Brain microvascular endothelial cell (primary cell): ENCODE measurements around the gene CXCL10.
A peak's percentile ranks its signal among the peaks of the same experiment; 100 is the strongest.

Source experiments
- DNase-seq: peaks from one replicate; pipeline ENCODE4 v3.0.0-alpha.2; 2020
- H3K27ac ChIP-seq: fragments of 250-450 bp; sonication (Bioruptor Pico); 2 replicates; pipeline ENCODE4 v1.5.1; 2020; ENCODE audit warnings: mild to moderate bottlenecking, moderate library complexity
- H3K27me3 ChIP-seq: fragments of 250-450 bp; sonication (Bioruptor Pico); replicated peaks from 2 replicates; pipeline ENCODE4 v1.5.1; 2020; ENCODE audit warnings: mild to moderate bottlenecking
- H3K36me3 ChIP-seq: fragments of 250-450 bp; sonication (Bioruptor Pico); replicated peaks from 2 replicates; pipeline ENCODE4 v1.5.1; 2020; ENCODE audit warnings: mild to moderate bottlenecking
- H3K4me3 ChIP-seq: 2 replicates; pipeline ENCODE4 v1.5.1; 2011; ENCODE audit warnings: low read depth, mild to moderate bottlenecking, control low read depth, low read length, moderate library complexity
- CTCF ChIP-seq: IDR thresholded peaks from 2 replicates; pipeline ENCODE4 v1.5.1; 2011; ENCODE audit warnings: low read depth, mild to moderate bottlenecking, moderate library complexity, low read length, control low read depth, inconsistent platforms; ENCODE audit errors: missing control alignments
- in situ Hi-C: cut with HindIII; loops from 2 replicates; pipeline ENCODE4 v1.10.0; 2017; ENCODE audit warnings: low sequenced_read_pairs, low pct_ligation_motif_present

CXCL10 gene

DNA sequence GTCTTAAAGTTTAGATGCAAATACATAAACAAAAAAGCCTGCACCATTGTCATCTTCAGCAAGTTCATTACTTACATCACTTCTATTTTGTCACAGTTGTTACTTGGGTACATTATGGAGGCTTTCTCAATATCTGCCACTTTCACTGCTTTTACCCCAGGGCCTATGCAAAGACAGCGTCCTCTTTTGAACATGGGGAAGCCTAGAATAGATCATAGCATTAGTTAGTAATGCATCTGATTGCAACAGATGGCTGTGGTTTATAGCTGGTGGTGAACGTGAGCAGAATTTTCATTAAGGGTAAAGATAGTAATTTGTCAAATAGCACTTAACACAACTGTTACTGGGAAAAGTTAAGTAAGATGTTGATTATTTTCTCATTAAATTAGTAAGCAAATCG lies 11.8 kb upstream of the CXCL10 start:
- Histone ChIP-seq H3K27me3 (no peaks in the 10 kb centered on the region), H3K27ac (no peak overlapping the region), H3K4me3 (no peak overlapping the region), H3K36me3 (no peaks in the 10 kb centered on the region)
- no peak for TF ChIP-seq CTCF
- in situ Hi-C loops: no loop called here
- DNase-seq: no peak

DNA sequence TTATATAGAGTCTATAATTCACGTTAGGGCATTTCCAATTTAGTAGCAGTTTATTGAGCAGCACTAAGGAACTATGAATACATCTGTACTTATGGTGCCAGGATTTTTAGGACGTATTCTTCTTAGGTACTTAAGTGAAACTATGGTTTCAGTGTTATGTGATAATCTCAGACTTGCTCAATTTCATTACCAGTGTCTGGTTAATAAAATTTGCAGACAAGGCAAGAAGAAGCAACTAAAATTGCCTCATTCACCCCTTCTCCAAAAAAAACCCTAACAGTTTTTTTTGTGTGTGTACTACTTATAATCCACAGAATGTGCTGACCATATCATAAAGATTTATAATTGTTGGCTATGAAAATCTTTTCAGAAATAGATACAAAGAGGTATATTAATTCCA lies 6.0 kb upstream of the CXCL10 start:
- no peaks in the 10 kb centered on the region for H3K36me3 ChIP-seq
- in situ Hi-C loops: no loop called here
- H3K4me3 ChIP-seq: no peak overlapping the region
- H3K27me3 ChIP-seq: peaks cover 2% of the 10 kb centered on the region
- no peak for TF ChIP-seq CTCF
- no peak for DNase-seq
- no peak overlapping the region for H3K27ac ChIP-seq

DNA sequence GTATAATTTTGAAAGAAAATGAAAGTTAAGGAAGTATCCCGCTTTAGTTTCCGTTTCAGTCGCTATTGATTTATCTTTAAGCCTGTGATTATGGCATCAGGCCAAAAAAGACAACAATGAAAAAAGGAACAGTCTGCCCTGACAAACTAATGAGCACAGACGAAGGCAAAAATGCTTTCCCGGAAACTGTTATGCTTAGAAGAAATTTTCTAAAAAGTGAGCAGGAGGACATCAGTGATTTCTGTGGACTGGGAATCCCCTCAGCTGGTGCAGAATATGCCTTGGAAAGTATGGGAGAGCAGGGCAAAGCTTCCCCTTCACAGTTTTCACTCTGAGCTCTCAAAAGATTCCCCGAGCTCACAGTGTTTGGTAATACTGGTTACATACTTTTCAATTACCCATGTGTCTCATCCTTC lies 5.1 kb upstream of the CXCL10 start:
- no peak for TF ChIP-seq CTCF
- peaks cover 2% of the 10 kb centered on the region for H3K27me3 ChIP-seq
- no peak for DNase-seq
- H3K36me3 ChIP-seq: no peaks in the 10 kb centered on the region
- no peak overlapping the region for H3K27ac ChIP-seq
- in situ Hi-C loops: no loop called here
- H3K4me3 ChIP-seq: peak overlapping the region; percentile 35

GRCh38 chr4:76024065-76024464 lies 768 bp upstream of the CXCL10 start:
- no peak overlapping the region for H3K27ac ChIP-seq
- no peaks in the 10 kb centered on the region for H3K36me3 ChIP-seq
- no peak overlapping the region for H3K4me3 ChIP-seq
- no peak for DNase-seq
- no peak for TF ChIP-seq CTCF
- in situ Hi-C loops: no loop called here
- H3K27me3 ChIP-seq: peaks cover 4% of the 10 kb centered on the region

DNA sequence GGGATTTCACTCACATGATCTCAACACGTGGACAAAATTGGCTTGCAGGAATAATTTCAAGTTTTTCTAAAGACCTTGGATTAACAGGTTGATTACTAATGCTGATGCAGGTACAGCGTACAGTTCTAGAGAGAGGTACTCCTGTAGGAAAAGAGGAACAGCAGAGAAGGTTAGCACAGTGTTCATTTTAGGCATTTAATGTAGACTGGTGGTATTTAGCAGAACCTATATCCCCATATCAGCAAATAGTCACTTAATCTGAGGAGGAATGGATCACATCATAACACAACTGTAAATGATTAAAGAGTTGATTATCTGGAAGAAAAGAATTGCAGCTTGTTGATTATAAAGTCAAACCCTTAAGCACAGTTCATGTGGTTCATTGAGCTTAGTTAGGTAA lies 620 bp downstream of the CXCL10 start:
- no peak for DNase-seq
- no peak for TF ChIP-seq CTCF
- Histone ChIP-seq H3K27ac (no peak overlapping the region), H3K27me3 (peaks cover 4% of the 10 kb centered on the region), H3K36me3 (no peaks in the 10 kb centered on the region), H3K4me3 (no peak overlapping the region)
- in situ Hi-C loops: no loop called here

- no peak overlapping the region for H3K4me3 ChIP-seq
- DNase-seq: no peak
- in situ Hi-C loops: no loop called here
- no peaks in the 10 kb centered on the region for H3K36me3 ChIP-seq
- peaks cover 4% of the 10 kb centered on the region for H3K27me3 ChIP-seq
- no peak for TF ChIP-seq CTCF
- no peak overlapping the region for H3K27ac ChIP-seq
Observed at GRCh38 chr4:76022031-76022430, 1.3 kb downstream of the CXCL10 start.
